UCSD-AML1 (cell line): ENCODE results near the gene ZNF385D.

Experiments used
- DNase-seq: peaks from one replicate; lab custom pipeline; 2025; ENCODE audit not compliant: unreplicated experiment; lab: John Stamatoyannopoulos, UW

ZNF385D gene

GRCh38 chr3:21682206-21682605 is 68.8 kb downstream of the ZNF385D start:
- DNase-seq = no peak

- DNase-seq = no peak
Observed at GRCh38 chr3:21673393-21673792, 77.6 kb downstream of the ZNF385D start.

GRCh38 chr3:21672303-21672702 is 78.7 kb downstream of the ZNF385D start:
- no peak for DNase-seq

GRCh38 chr3:21670386-21670785 is 80.6 kb downstream of the ZNF385D start:
- DNase-seq = no peak

GRCh38 chr3:21668012-21668411 is 83.0 kb downstream of the ZNF385D start:
- DNase-seq = no peak

GRCh38 chr3:21665444-21666100 is 85.4 kb downstream of the ZNF385D start:
- DNase-seq = no peak

- no peak for DNase-seq
Observed at GRCh38 chr3:21664996-21665395, 86.0 kb downstream of the ZNF385D start.

- no peak for DNase-seq
Observed at GRCh38 chr3:21662403-21662802, 88.6 kb downstream of the ZNF385D start.

- DNase-seq = no peak
Observed at GRCh38 chr3:21654662-21655061, 96.3 kb downstream of the ZNF385D start.

- DNase-seq = no peak
Observed at GRCh38 chr3:21654241-21654640, 96.8 kb downstream of the ZNF385D start.

GRCh38 chr3:21649519-21649918 is 101.5 kb downstream of the ZNF385D start:
- no peak for DNase-seq

- no peak for DNase-seq
Observed at GRCh38 chr3:21647961-21648360, 103.0 kb downstream of the ZNF385D start.

- no peak for DNase-seq
Observed at GRCh38 chr3:21645121-21645897, 105.7 kb downstream of the ZNF385D start.

- DNase-seq = no peak
Observed at GRCh38 chr3:21644268-21644667, 106.7 kb downstream of the ZNF385D start.

- DNase-seq = no peak
Observed at GRCh38 chr3:21643752-21644151, 107.3 kb downstream of the ZNF385D start.

GRCh38 chr3:21642433-21642832 is 108.6 kb downstream of the ZNF385D start:
- DNase-seq = no peak

GRCh38 chr3:21641959-21642358 is 109.1 kb downstream of the ZNF385D start:
- no peak for DNase-seq

- DNase-seq = no peak
Observed at GRCh38 chr3:21638488-21638887, 112.5 kb downstream of the ZNF385D start.

GRCh38 chr3:21634112-21634511 is 116.9 kb downstream of the ZNF385D start:
- DNase-seq = no peak

GRCh38 chr3:21624524-21624923 is 126.5 kb downstream of the ZNF385D start:
- DNase-seq = no peak

GRCh38 chr3:21621181-21621651 is 129.8 kb downstream of the ZNF385D start:
- no peak for DNase-seq

GRCh38 chr3:21620511-21621155 is 130.4 kb downstream of the ZNF385D start:
- no peak for DNase-seq
